HL-60 (cell line): ENCODE measurements around the gene ART1.
A peak's percentile ranks its signal among the peaks of the same experiment; 100 is the strongest.

Experiments
- DNase-seq, 2 experiments: peaks; one replicate each; pipeline ENCODE4 v3.0.0-alpha.2; 2010 to 2020; ENCODE audit warnings: low read depth in 1 of 2, low spot score in 1 of 2
- H3K27ac ChIP-seq: fragments of 250-450 bp; sonication (Bioruptor Pico); replicated peaks from 2 replicates; pipeline ENCODE4 v1.5.1; 2020; ENCODE audit warnings: mild to moderate bottlenecking, moderate library complexity
- H3K27me3 ChIP-seq: fragments of 250-450 bp; sonication (Bioruptor Pico); 2 replicates; pipeline ENCODE4 v1.5.1; 2021; ENCODE audit warnings: mild to moderate bottlenecking, moderate library complexity; ENCODE audit not compliant: insufficient read depth, poor library complexity, severe bottlenecking
- H3K4me3 ChIP-seq: replicated peaks from 2 replicates; pipeline ENCODE4 v1.5.1; 2011; ENCODE audit warnings: mild to moderate bottlenecking, control low read depth, low read length; ENCODE audit not compliant: insufficient read depth
- CTCF ChIP-seq: IDR thresholded peaks from one replicate; pipeline ENCODE4 v1.5.1; 2011; ENCODE audit warnings: low read length, control low read depth, inconsistent platforms; ENCODE audit not compliant: insufficient read depth
- GABPA ChIP-seq: IDR thresholded peaks from 2 replicates; pipeline ENCODE4 v1.6.1; 2012; ENCODE audit warnings: low read depth
- POLR2AphosphoS5 ChIP-seq: IDR thresholded peaks from 2 replicates; pipeline ENCODE4 v1.6.1; 2012; ENCODE audit warnings: low read depth
- REST ChIP-seq: IDR thresholded peaks from 2 replicates; pipeline ENCODE4 v1.6.1; 2012; ENCODE audit warnings: low read depth; ENCODE audit not compliant: insufficient replicate concordance
- SPI1 ChIP-seq: IDR thresholded peaks from 2 replicates; pipeline ENCODE4 v1.6.1; 2012; ENCODE audit warnings: low read depth, mild to moderate bottlenecking, borderline replicate concordance

The ART1 gene

GRCh38 chr11:3665336-3666022, 20.6 kb downstream of the ART1 start:
- peak; percentile 94 for TF ChIP-seq SPI1
- no peak for TF ChIP-seq CTCF
- no peak overlapping the region for H3K4me3 ChIP-seq
- peak overlapping the region; percentile 18; the same call in 1 of the 2 replicates for H3K27ac ChIP-seq
- DNase-seq: peak; percentile 14 to 39
- no peaks in the 10 kb centered on the region for H3K27me3 ChIP-seq

- TF ChIP-seq SPI1 (no peak), GABPA (no peak), CTCF (no peak)
- DNase-seq: no peak
- no peak overlapping the region for H3K27ac ChIP-seq
- H3K4me3 ChIP-seq: no peak overlapping the region
- H3K27me3 ChIP-seq: no peaks in the 10 kb centered on the region
These were observed 21.1 kb downstream of the ART1 start for GRCh38 chr11:3666023-3666530.

GRCh38 chr11:3667149-3668035, 22.5 kb downstream of the ART1 start:
- Histone ChIP-seq H3K4me3 (no peak overlapping the region), H3K27ac (no peak overlapping the region), H3K27me3 (no peaks in the 10 kb centered on the region)
- TF ChIP-seq CTCF (no peak), POLR2AphosphoS5 (no peak), REST (no peak), SPI1 (no peak), GABPA (no peak)
- DNase-seq: no peak

- no peak for DNase-seq
These were observed 24.2 kb downstream of the ART1 start for GRCh38 chr11:3669128-3669527.

More at GRCh38 chr11:3669128-3669527, 24.2 kb downstream of the ART1 start:
- H3K4me3 ChIP-seq: no peak overlapping the region
- no peaks in the 10 kb centered on the region for H3K27me3 ChIP-seq
- no peak overlapping the region for H3K27ac ChIP-seq
- TF ChIP-seq GABPA (no peak), POLR2AphosphoS5 (no peak)
